Kasumi-1 (cell line): Measurements from ENCODE around the gene BANK1.

Source experiments
- DNase-seq, 2 experiments: peaks; one replicate each; lab custom pipeline; 2025; lab: John Stamatoyannopoulos, UW

The BANK1 gene

DNA sequence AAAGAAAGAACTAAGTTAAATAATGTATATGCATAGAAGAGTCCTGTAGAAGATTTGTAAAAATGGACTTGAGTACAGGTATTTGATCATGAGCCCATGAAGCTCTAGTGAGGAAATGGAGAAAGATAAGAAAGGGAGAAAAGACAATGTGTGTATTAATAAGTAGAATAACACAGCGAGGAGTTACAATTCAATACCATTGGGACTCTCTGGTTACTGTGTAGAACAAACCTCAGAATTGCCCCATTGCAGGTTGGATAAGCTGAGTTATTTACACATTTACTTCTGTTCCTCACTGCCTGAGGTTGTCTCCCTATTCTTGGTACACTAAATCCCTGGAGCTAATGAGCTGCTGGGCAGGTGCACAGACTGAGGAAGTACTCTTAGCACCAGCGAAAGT is 33.3 kb downstream of the BANK1 start:
- no peak for DNase-seq

- DNase-seq = no peak
These were observed 34.0 kb downstream of the BANK1 start for GRCh38 chr4:101824500-101824899.

GRCh38 chr4:101825953-101826352 is 35.4 kb downstream of the BANK1 start:
- DNase-seq = no peak

DNA sequence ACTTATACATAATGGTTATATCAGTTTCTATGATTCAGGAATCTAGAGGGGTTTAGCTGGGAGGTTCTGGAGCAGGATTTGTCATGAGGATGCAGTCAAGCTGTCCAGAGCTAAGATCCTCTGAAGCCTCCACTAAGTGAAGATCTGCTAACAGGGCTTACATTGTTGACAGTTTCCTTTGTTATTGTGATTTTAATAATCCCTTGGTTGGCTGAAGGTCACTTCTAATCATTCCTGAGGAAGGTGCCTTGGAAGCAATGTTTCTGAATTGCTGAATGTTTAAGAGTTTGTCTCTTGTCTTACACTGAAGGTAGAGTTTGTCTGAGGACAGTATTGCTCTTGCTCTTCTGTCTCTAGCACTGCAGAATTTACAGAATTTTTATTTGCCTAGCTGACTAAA is 41.3 kb downstream of the BANK1 start:
- DNase-seq = no peak

DNA sequence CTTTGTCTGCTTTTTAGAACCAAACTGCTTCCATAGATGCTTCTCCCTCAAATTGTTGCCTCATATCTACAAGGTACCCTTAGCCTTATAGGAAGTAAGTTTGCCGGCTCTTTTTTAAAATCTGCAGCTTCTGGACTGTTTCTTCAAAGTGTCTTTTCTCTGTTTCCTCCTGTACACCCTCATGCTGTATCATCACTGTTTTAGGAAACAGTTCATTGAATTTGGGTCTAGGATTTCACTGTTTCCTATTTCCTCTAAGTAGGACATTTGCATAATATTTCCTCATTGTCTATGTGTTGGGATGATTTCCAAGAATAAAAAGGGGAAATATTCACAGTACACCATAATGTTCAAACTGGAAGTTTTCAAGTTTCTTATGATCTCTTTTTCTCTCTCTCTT is 43.0 kb downstream of the BANK1 start:
- peak in 1 of 2 experiments; percentile 11 for DNase-seq

GRCh38 chr4:101835121-101835904 is 44.8 kb downstream of the BANK1 start:
- DNase-seq = no peak

DNA sequence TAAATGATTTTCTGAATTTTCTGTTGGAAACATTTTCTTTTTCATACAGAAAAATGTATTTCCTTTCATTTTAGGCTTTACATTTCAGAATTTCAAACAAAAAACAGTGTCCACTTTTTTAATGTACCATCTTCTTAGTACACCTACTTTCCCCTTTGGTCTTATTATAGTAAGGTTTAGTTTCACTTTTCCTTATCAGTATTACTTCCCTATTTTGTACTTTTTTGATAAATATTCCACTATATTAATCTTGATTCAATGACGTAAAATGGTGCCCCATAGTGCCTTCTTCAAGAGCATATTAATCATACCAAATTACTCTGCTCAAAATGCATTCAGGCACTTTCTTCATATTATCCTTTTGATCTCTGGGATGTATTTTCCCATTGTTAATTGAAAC is 52.5 kb downstream of the BANK1 start:
- DNase-seq = no peak

GRCh38 chr4:101846550-101846949 is 56.0 kb downstream of the BANK1 start:
- no peak for DNase-seq

- DNase-seq = no peak
These were observed 60.2 kb downstream of the BANK1 start for GRCh38 chr4:101850698-101851097.

- no peak for DNase-seq
These were observed 61.1 kb downstream of the BANK1 start for GRCh38 chr4:101851672-101852071.

- DNase-seq = no peak
These were observed 62.5 kb downstream of the BANK1 start for GRCh38 chr4:101853028-101853427.

GRCh38 chr4:101853691-101854090 is 63.2 kb downstream of the BANK1 start:
- DNase-seq = no peak

- no peak for DNase-seq
These were observed 64.7 kb downstream of the BANK1 start for GRCh38 chr4:101855239-101855638.

- no peak for DNase-seq
These were observed 65.6 kb downstream of the BANK1 start for GRCh38 chr4:101856149-101856548.

DNA sequence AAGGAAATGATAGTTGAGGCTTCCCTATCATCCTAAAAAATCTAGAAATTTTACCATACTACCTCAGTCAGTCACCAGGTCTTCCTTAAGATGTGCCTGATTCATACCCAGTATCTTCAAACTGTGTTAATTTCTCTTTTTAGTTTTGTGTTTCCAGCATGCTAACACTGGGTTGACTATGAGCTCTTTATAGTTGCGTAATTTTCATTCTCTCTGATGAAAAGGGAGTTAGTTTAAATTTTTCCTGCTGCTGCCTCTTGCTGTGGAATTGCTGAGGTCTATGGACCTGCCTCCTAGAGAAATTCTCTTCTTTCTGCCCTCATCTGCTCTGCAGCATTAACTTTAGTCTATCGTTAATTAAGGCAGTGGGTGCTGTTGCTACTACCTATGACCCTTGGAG is 66.6 kb downstream of the BANK1 start:
- no peak for DNase-seq

- no peak for DNase-seq
These were observed 68.1 kb downstream of the BANK1 start for GRCh38 chr4:101858641-101859040.

DNA sequence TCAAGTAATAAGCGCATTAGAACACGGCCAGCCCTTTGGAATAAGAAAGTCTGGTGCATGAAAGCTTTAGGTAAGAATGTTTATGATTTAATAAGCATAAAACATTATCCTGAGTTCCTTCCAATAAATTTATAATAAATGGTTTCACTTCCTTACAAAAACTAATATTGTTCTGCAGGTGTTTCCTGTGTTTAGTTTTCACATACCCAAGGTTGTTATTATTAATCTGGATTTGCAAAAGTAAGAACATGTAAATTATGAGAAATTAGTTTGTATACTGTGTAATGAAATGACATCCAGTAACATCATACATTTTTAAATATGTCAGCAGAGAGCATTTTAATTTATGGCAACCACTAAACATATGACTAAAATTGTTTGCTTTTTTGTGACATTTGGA is 72.1 kb downstream of the BANK1 start:
- DNase-seq = no peak

- DNase-seq = no peak
These were observed 74.1 kb downstream of the BANK1 start for GRCh38 chr4:101864660-101865059.

GRCh38 chr4:101865501-101866062 is 75.1 kb downstream of the BANK1 start:
- DNase-seq = no peak

DNA sequence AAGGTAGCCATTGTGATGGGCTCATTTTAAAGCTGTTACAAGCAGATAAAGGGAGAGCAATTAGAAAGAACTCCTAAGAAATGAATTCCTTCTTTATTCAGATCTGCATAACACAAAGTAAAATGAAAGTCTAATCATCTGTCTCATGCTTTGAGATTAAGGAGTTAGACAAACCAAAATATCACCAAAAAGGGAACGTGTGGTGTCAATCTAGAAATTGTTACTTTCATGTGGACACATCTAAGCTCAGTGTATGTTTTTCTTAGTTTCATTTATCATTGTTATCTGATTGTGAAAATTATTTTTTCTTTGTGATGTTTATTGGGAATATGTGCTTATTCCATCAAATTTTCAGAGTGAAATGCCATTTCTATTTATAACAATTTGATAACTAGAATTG is 80.3 kb downstream of the BANK1 start:
- DNase-seq = no peak

DNA sequence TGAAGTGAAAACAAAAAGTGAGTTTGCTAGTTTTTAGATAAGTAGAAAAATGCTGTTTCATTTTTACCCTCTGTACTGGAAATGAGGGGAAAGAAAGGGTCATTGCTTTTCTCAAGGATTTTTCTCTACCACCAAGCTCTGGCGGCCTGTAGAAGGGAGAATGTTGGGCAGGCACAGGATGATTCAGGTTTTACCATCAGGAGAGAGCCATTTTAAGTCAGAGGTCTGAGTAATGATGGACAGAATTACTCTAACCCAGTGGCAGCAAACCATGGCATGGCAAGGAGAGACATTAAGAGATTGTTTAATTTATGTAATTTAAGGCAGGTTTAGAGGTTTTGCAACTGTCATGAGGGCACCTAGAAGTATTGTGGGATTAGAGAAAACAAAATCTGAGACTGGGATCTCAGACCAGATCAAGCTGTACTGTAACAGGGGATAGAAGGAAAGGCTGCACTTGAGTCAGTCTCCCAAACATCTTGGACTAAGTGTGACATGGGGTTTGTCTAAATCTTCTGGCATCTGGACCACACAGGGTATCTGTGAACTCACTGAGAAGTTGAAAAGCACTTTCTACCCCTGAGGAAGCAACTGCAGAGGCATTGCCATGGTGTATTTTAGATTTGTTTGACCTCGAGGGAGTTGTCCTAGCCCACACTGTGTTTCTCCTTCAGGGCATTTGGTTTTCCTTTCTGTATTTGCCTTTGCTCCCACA is 81.6 kb downstream of the BANK1 start:
- no peak for DNase-seq

GRCh38 chr4:101885574-101885973 is 95.0 kb downstream of the BANK1 start:
- DNase-seq = no peak

- DNase-seq = no peak
These were observed 96.3 kb downstream of the BANK1 start for GRCh38 chr4:101886826-101887225.
